Neural progenitor cell (in vitro differentiated cells): ENCODE data around the gene GALNT18. TPM values are rescaled to one million over a fixed set of nuclear protein-coding genes. Genes with fewer than 3 reads are reported as not detected.

ENCODE experiments used
- DNase-seq: peaks from one replicate; pipeline ENCODE4 v3.0.0-alpha.2; 2016; ENCODE audit warnings: low spot score
- H2AFZ ChIP-seq: fragments of 200-600 bp; sonication (generic); replicated peaks from 2 replicates; pipeline ENCODE4 v1.6.1; 2016; ENCODE audit warnings: antibody characterized with exemption
- H3F3A ChIP-seq: fragments of 200-600 bp; sonication (generic); 2 replicates; pipeline ENCODE4 v1.6.1; 2016; ENCODE audit warnings: antibody characterized with exemption, low read depth
- H3K27ac ChIP-seq: fragments of 200-600 bp; sonication (generic); 2 replicates; pipeline ENCODE4 v1.5.1; 2016; ENCODE audit warnings: mild to moderate bottlenecking
- H3K27me3 ChIP-seq: fragments of 200-600 bp; sonication (generic); 2 replicates; pipeline ENCODE4 v1.6.1; 2016; ENCODE audit warnings: mild to moderate bottlenecking, moderate library complexity
- H3K36me3 ChIP-seq: fragments of 200-600 bp; sonication (generic); 2 replicates; pipeline ENCODE4 v1.5.1; 2016
- H3K4me1 ChIP-seq: fragments of 200-600 bp; sonication (generic); 2 replicates; pipeline ENCODE4 v1.6.1; 2016; ENCODE audit warnings: mixed run types
- H3K4me2 ChIP-seq: fragments of 200-600 bp; sonication (generic); 2 replicates; pipeline ENCODE4 v1.6.1; 2016
- H3K4me3 ChIP-seq: fragments of 200-600 bp; sonication (generic); 2 replicates; pipeline ENCODE4 v1.5.1; 2016
- H3K79me2 ChIP-seq: fragments of 200-600 bp; sonication (generic); 2 replicates; pipeline ENCODE4 v1.6.1; 2016; ENCODE audit warnings: low read depth
- H3K9ac ChIP-seq: fragments of 200-600 bp; sonication (generic); 2 replicates; pipeline ENCODE4 v1.6.1; 2016
- H3K9me3 ChIP-seq: fragments of 200-600 bp; sonication (generic); 2 replicates; pipeline ENCODE4 v1.5.1; 2016; ENCODE audit warnings: low read depth
- H4K20me1 ChIP-seq: fragments of 200-600 bp; sonication (generic); 2 replicates; pipeline ENCODE4 v1.6.1; 2016; ENCODE audit warnings: low read depth
- H3K27ac Mint-ChIP-seq: 3 replicates; pipeline ENCODE4 v1.8.0; 2021; ENCODE audit warnings: mixed read lengths
- H3K27me3 Mint-ChIP-seq: 2 replicates; pipeline ENCODE4 v1.8.0; 2022; ENCODE audit warnings: low read depth, mild to moderate bottlenecking, inconsistent platforms, moderate library complexity, mixed read lengths; ENCODE audit not compliant: insufficient read depth
- H3K36me3 Mint-ChIP-seq: 3 replicates; pipeline ENCODE4 v1.8.0; 2021; ENCODE audit warnings: mixed read lengths
- H3K4me1 Mint-ChIP-seq: 3 replicates; pipeline ENCODE4 v1.8.0; 2021; ENCODE audit warnings: mixed read lengths
- H3K4me3 Mint-ChIP-seq: 3 replicates; pipeline ENCODE4 v1.8.0; 2021; ENCODE audit warnings: mild to moderate bottlenecking, moderate library complexity, mixed read lengths
- H3K9me3 Mint-ChIP-seq: 3 replicates; pipeline ENCODE4 v1.8.0; 2020; ENCODE audit warnings: mixed read lengths
- EZH2 ChIP-seq: fragments of 200-600 bp; sonication (generic); IDR thresholded peaks from 2 replicates; pipeline ENCODE4 v1.6.1; 2017; ENCODE audit warnings: antibody characterized with exemption, mild to moderate bottlenecking, moderate library complexity
- EZH2phosphoT487 ChIP-seq: fragments of 200-600 bp; sonication (generic); IDR thresholded peaks from 2 replicates; pipeline ENCODE4 v1.6.1; 2017; ENCODE audit warnings: antibody characterized with exemption
- total RNA-seq: library from RNA; depleted of rRNA; stranded (reverse); fragments of >200 nt; gene quantifications from 2 replicates; pipeline ENCODE4 v1.2.3, GENCODE V29; 2015; ENCODE audit warnings: low replicate concordance
- TF ChIP-seq, protein P1 (sequence below): fragments of 200-600 bp; sonication (generic); IDR thresholded peaks from 2 replicates; pipeline ENCODE4 v1.5.1; 2017; ENCODE audit warnings: antibody characterized with exemption, mild to moderate bottlenecking

GALNT18 gene
- total RNA-seq, 1 donor from 2014 or later, result 2.4 TPM

DNA sequence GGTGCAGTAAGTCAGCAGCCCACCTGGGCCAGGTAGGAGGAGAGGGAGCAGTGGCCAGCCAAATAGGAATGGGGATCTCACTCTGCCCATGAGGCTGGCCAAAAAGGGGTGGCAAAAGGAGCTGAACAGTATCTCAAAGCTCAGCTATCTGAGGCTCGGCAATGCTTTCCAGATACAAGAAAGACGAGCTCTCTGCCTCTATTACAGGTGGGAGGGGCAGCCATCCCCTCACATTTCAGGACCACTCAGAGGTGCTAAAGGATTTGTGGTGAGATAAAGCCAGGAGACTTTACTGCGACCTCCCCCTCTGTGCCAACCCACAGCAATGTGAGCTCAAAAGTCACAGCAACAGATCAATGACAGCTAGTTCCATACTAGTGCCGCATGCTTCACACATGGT, 42.1 kb upstream of the GALNT18 start:
- Histone ChIP-seq H2AFZ (no peak overlapping the region), H3K27ac (no peak overlapping the region), H3K4me1 (peaks cover under 1% of the 10 kb centered on the region), H3K36me3 (no peaks in the 10 kb centered on the region), H3F3A (no peaks in the 10 kb centered on the region), H3K4me3 (no peak overlapping the region), H3K9me3 (no peaks in the 10 kb centered on the region), H3K9ac (no peak overlapping the region), H3K27me3 (no peaks in the 10 kb centered on the region), H3K79me2 (no peaks in the 10 kb centered on the region), H3K4me2 (no peak overlapping the region), H4K20me1 (no peaks in the 10 kb centered on the region)
- Mint-ChIP-seq H3K4me3 (no peak overlapping the region), H3K4me1 (peaks cover 20% of the 10 kb centered on the region), H3K27me3 (no peaks in the 10 kb centered on the region), H3K9me3 (peaks cover 7% of the 10 kb centered on the region), H3K27ac (peak overlapping the region; percentile 32), H3K36me3 (no peaks in the 10 kb centered on the region)
- no peak for DNase-seq
- TF ChIP-seq, protein P1, sequence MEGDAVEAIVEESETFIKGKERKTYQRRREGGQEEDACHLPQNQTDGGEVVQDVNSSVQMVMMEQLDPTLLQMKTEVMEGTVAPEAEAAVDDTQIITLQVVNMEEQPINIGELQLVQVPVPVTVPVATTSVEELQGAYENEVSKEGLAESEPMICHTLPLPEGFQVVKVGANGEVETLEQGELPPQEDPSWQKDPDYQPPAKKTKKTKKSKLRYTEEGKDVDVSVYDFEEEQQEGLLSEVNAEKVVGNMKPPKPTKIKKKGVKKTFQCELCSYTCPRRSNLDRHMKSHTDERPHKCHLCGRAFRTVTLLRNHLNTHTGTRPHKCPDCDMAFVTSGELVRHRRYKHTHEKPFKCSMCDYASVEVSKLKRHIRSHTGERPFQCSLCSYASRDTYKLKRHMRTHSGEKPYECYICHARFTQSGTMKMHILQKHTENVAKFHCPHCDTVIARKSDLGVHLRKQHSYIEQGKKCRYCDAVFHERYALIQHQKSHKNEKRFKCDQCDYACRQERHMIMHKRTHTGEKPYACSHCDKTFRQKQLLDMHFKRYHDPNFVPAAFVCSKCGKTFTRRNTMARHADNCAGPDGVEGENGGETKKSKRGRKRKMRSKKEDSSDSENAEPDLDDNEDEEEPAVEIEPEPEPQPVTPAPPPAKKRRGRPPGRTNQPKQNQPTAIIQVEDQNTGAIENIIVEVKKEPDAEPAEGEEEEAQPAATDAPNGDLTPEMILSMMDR, result no peak
- TF ChIP-seq EZH2phosphoT487, result no peak
- no peak for TF ChIP-seq EZH2

DNA sequence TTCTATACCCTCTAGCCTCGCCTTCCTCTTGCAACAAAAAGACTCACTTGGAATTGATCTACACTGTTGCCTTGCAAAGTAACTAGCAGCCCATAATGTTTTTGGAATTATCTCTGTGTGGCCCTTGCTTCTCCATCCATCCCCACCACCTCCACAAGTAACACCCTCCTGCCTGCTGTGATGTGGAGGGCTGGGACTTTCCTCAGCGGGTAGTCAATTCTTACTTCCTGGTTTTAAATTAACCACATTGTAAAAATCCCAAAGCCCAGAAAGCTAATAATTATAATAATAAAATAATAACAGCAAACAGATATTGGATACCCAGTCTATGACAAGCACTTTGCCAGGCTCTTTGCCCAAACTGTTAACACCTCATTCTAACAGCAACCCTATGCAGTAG, 40.8 kb upstream of the GALNT18 start:
- H2AFZ ChIP-seq, result no peak overlapping the region
- H3K9ac ChIP-seq, result no peak overlapping the region
- Mint-ChIP-seq H3K4me3 (no peak overlapping the region), H3K27me3 (no peaks in the 10 kb centered on the region), H3K27ac (no peak overlapping the region), H3K9me3 (peaks cover 7% of the 10 kb centered on the region), H3K4me1 (peaks cover 13% of the 10 kb centered on the region), H3K36me3 (no peaks in the 10 kb centered on the region)
- no peak for DNase-seq
- H3K4me3 ChIP-seq, result no peak overlapping the region
- H4K20me1 ChIP-seq, result no peaks in the 10 kb centered on the region
- no peaks in the 10 kb centered on the region for H3F3A ChIP-seq
- no peaks in the 10 kb centered on the region for H3K79me2 ChIP-seq
- H3K36me3 ChIP-seq, result no peaks in the 10 kb centered on the region
- H3K27me3 ChIP-seq, result no peaks in the 10 kb centered on the region
- TF ChIP-seq, protein P1, result no peak
- no peak for TF ChIP-seq EZH2
- no peak for TF ChIP-seq EZH2phosphoT487
- no peak overlapping the region for H3K27ac ChIP-seq
- H3K4me2 ChIP-seq, result no peak overlapping the region
- no peaks in the 10 kb centered on the region for H3K9me3 ChIP-seq
- H3K4me1 ChIP-seq, result no peaks in the 10 kb centered on the region

DNA sequence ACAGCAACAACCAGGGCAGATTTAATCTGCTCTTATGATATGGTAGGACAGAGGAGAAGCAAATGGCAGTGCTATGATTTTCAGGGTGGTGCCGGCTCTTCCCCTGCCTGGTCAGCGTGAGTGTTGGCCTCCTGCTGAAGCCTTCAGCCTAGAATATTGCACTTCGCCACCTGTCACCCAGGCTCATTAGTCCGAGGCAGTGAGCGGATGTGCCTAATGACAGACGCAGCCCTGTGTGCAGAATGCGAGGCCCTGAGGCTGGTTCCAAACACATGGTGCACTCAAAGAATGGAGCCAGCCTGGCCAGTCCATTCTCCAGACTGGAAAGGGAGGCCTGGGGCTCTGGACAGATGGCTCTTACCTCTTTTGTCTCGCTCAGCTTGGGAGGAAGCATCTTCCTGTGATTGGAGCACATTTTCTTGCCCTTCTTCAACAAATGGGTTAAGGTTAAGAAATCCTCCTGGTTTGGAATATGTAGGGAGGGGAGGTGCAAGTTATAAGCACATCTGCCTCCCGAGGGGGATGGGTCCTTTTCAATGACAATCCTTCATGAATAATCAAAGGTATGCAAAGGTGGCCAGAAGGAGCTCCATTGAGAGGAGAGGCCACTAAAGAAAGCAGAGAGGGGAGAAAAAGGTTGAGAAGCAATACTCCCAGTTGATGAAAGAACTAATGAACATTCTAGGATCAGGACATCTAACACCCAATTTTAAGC, 39.7 kb upstream of the GALNT18 start:
- no peaks in the 10 kb centered on the region for H3K4me1 ChIP-seq
- no peak for DNase-seq
- Mint-ChIP-seq H3K27me3 (no peaks in the 10 kb centered on the region), H3K36me3 (no peaks in the 10 kb centered on the region), H3K9me3 (peaks cover 3% of the 10 kb centered on the region), H3K4me1 (peaks cover 13% of the 10 kb centered on the region), H3K4me3 (no peak overlapping the region), H3K27ac (peak overlapping the region; percentile 59)
- H3K27ac ChIP-seq, result no peak overlapping the region
- H3K36me3 ChIP-seq, result no peaks in the 10 kb centered on the region
- H3K4me3 ChIP-seq, result no peak overlapping the region
- no peak overlapping the region for H3K4me2 ChIP-seq
- H3K9me3 ChIP-seq, result no peaks in the 10 kb centered on the region
- H3K79me2 ChIP-seq, result no peaks in the 10 kb centered on the region
- no peak overlapping the region for H3K9ac ChIP-seq
- no peaks in the 10 kb centered on the region for H3K27me3 ChIP-seq
- H3F3A ChIP-seq, result no peaks in the 10 kb centered on the region
- no peak overlapping the region for H2AFZ ChIP-seq
- H4K20me1 ChIP-seq, result no peaks in the 10 kb centered on the region
- TF ChIP-seq EZH2, result no peak
- no peak for TF ChIP-seq EZH2phosphoT487
- TF ChIP-seq, protein P1, result no peak
